ENCODE measurements around the gene CYREN. TPM values are rescaled to one million over a fixed set of nuclear protein-coding genes. Genes with fewer than 3 reads are reported as not detected.

Gene CYREN
- total and polyA plus RNA-seq, 9 of the 15 experiments (the other 6 are each of a cell fraction or from before 2014, with no cell fraction given): 13.9 to 108 (median 88.8) TPM

DNA sequence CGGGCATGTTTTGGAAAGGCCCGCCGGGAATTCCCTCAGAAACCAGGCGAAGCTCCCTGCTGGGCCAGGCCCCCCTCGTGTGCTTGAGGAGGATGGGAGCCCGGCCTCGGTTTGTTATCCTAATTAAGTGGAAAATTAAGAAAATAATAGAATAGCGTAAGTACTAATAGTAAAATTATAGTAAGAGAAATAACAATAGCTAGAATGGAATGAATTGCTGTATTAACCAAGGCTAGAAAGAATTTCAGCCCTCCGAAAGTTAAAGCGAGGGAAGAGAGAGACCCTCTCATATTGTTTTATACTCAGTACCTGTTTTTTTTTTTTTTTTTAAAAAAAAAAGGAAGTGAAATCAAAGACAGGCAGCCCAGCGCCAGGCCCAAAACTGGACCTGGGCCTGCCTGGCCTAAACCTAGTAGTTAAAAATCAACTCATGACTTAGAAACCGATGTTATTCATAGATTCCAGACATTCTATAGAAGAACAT lies 533 bp upstream of the CYREN start (continued):
- TF ChIP-seq, protein P1, sequence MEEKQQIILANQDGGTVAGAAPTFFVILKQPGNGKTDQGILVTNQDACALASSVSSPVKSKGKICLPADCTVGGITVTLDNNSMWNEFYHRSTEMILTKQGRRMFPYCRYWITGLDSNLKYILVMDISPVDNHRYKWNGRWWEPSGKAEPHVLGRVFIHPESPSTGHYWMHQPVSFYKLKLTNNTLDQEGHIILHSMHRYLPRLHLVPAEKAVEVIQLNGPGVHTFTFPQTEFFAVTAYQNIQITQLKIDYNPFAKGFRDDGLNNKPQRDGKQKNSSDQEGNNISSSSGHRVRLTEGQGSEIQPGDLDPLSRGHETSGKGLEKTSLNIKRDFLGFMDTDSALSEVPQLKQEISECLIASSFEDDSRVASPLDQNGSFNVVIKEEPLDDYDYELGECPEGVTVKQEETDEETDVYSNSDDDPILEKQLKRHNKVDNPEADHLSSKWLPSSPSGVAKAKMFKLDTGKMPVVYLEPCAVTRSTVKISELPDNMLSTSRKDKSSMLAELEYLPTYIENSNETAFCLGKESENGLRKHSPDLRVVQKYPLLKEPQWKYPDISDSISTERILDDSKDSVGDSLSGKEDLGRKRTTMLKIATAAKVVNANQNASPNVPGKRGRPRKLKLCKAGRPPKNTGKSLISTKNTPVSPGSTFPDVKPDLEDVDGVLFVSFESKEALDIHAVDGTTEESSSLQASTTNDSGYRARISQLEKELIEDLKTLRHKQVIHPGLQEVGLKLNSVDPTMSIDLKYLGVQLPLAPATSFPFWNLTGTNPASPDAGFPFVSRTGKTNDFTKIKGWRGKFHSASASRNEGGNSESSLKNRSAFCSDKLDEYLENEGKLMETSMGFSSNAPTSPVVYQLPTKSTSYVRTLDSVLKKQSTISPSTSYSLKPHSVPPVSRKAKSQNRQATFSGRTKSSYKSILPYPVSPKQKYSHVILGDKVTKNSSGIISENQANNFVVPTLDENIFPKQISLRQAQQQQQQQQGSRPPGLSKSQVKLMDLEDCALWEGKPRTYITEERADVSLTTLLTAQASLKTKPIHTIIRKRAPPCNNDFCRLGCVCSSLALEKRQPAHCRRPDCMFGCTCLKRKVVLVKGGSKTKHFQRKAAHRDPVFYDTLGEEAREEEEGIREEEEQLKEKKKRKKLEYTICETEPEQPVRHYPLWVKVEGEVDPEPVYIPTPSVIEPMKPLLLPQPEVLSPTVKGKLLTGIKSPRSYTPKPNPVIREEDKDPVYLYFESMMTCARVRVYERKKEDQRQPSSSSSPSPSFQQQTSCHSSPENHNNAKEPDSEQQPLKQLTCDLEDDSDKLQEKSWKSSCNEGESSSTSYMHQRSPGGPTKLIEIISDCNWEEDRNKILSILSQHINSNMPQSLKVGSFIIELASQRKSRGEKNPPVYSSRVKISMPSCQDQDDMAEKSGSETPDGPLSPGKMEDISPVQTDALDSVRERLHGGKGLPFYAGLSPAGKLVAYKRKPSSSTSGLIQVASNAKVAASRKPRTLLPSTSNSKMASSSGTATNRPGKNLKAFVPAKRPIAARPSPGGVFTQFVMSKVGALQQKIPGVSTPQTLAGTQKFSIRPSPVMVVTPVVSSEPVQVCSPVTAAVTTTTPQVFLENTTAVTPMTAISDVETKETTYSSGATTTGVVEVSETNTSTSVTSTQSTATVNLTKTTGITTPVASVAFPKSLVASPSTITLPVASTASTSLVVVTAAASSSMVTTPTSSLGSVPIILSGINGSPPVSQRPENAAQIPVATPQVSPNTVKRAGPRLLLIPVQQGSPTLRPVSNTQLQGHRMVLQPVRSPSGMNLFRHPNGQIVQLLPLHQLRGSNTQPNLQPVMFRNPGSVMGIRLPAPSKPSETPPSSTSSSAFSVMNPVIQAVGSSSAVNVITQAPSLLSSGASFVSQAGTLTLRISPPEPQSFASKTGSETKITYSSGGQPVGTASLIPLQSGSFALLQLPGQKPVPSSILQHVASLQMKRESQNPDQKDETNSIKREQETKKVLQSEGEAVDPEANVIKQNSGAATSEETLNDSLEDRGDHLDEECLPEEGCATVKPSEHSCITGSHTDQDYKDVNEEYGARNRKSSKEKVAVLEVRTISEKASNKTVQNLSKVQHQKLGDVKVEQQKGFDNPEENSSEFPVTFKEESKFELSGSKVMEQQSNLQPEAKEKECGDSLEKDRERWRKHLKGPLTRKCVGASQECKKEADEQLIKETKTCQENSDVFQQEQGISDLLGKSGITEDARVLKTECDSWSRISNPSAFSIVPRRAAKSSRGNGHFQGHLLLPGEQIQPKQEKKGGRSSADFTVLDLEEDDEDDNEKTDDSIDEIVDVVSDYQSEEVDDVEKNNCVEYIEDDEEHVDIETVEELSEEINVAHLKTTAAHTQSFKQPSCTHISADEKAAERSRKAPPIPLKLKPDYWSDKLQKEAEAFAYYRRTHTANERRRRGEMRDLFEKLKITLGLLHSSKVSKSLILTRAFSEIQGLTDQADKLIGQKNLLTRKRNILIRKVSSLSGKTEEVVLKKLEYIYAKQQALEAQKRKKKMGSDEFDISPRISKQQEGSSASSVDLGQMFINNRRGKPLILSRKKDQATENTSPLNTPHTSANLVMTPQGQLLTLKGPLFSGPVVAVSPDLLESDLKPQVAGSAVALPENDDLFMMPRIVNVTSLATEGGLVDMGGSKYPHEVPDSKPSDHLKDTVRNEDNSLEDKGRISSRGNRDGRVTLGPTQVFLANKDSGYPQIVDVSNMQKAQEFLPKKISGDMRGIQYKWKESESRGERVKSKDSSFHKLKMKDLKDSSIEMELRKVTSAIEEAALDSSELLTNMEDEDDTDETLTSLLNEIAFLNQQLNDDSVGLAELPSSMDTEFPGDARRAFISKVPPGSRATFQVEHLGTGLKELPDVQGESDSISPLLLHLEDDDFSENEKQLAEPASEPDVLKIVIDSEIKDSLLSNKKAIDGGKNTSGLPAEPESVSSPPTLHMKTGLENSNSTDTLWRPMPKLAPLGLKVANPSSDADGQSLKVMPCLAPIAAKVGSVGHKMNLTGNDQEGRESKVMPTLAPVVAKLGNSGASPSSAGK (IDR thresholded peaks at IDR 0.05): peak; percentile 79
- TF ChIP-seq ZNF197 (CRISPR knock-in tag; IDR thresholded peaks at IDR 0.05; ENCODE audit: low read depth): peak; percentile 12; the same call in 1 of the 2 replicates
- TF ChIP-seq SMARCA4 (IDR thresholded peaks at IDR 0.05): 0 out of 2 replicates have a peak, but pooled peaks have one; percentile 28
- TF ChIP-seq, protein P2, sequence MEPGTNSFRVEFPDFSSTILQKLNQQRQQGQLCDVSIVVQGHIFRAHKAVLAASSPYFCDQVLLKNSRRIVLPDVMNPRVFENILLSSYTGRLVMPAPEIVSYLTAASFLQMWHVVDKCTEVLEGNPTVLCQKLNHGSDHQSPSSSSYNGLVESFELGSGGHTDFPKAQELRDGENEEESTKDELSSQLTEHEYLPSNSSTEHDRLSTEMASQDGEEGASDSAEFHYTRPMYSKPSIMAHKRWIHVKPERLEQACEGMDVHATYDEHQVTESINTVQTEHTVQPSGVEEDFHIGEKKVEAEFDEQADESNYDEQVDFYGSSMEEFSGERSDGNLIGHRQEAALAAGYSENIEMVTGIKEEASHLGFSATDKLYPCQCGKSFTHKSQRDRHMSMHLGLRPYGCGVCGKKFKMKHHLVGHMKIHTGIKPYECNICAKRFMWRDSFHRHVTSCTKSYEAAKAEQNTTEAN (CRISPR knock-in tag; IDR thresholded peaks at IDR 0.05): peak; percentile 68; the same call in 1 of the 2 replicates
- TF ChIP-seq, protein P3, sequence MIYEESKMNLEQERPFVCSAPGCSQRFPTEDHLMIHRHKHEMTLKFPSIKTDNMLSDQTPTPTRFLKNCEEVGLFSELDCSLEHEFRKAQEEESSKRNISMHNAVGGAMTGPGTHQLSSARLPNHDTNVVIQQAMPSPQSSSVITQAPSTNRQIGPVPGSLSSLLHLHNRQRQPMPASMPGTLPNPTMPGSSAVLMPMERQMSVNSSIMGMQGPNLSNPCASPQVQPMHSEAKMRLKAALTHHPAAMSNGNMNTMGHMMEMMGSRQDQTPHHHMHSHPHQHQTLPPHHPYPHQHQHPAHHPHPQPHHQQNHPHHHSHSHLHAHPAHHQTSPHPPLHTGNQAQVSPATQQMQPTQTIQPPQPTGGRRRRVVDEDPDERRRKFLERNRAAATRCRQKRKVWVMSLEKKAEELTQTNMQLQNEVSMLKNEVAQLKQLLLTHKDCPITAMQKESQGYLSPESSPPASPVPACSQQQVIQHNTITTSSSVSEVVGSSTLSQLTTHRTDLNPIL (CRISPR knock-in tag; IDR thresholded peaks at IDR 0.05): 0 out of 2 replicates have a peak, but pooled peaks have one; percentile 66
- TF ChIP-seq, protein P4, sequence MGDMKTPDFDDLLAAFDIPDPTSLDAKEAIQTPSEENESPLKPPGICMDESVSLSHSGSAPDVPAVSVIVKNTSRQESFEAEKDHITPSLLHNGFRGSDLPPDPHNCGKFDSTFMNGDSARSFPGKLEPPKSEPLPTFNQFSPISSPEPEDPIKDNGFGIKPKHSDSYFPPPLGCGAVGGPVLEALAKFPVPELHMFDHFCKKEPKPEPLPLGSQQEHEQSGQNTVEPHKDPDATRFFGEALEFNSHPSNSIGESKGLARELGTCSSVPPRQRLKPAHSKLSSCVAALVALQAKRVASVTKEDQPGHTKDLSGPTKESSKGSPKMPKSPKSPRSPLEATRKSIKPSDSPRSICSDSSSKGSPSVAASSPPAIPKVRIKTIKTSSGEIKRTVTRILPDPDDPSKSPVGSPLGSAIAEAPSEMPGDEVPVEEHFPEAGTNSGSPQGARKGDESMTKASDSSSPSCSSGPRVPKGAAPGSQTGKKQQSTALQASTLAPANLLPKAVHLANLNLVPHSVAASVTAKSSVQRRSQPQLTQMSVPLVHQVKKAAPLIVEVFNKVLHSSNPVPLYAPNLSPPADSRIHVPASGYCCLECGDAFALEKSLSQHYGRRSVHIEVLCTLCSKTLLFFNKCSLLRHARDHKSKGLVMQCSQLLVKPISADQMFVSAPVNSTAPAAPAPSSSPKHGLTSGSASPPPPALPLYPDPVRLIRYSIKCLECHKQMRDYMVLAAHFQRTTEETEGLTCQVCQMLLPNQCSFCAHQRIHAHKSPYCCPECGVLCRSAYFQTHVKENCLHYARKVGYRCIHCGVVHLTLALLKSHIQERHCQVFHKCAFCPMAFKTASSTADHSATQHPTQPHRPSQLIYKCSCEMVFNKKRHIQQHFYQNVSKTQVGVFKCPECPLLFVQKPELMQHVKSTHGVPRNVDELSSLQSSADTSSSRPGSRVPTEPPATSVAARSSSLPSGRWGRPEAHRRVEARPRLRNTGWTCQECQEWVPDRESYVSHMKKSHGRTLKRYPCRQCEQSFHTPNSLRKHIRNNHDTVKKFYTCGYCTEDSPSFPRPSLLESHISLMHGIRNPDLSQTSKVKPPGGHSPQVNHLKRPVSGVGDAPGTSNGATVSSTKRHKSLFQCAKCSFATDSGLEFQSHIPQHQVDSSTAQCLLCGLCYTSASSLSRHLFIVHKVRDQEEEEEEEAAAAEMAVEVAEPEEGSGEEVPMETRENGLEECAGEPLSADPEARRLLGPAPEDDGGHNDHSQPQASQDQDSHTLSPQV (IDR thresholded peaks at IDR 0.05): peak; percentile 24; the same call in 1 of the 2 replicates
- 0 out of 2 replicates have a peak, but pooled peaks have one; percentile 2 for TF ChIP-seq RHOXF2B (CRISPR knock-in tag; conservative IDR thresholded peaks at IDR 0.05)
